ENCODE measurements around the gene PTPRJ. TPM values are rescaled to one million over a fixed set of nuclear protein-coding genes. Genes with fewer than 3 reads are reported as not detected.
A peak's percentile ranks its signal among the peaks of the same experiment; 100 is the strongest.

The PTPRJ gene
- polyA plus RNA-seq, 3 donors from 2014 or later = 10.0 to 19.0 (median 18.0) TPM

GRCh38 chr11:48047616-48048015, 67.3 kb downstream of the PTPRJ start:
- H3K4me3 Mint-ChIP-seq = no peak overlapping the region
- no peak for DNase-seq
- no peaks in the 10 kb centered on the region for H3K9me3 Mint-ChIP-seq
- H3K27ac Mint-ChIP-seq = peak overlapping the region in 3 of 6 donors; percentile 45 to 70 (median 56)
- peaks cover 84 to 87% of the 10 kb centered on the region in 2 donors for H3K4me1 Mint-ChIP-seq
- H3K27me3 Mint-ChIP-seq (ENCODE audit: low read depth in 3 of 3) = peaks cover 0 to 6% (median 4%) of the 10 kb centered on the region in 3 donors
- H3K36me3 Mint-ChIP-seq = peaks cover 0 to 3% (median 0%) of the 10 kb centered on the region in 3 donors

- peaks cover 78% of the 10 kb centered on the region in 2 donors for H3K4me1 Mint-ChIP-seq
- H3K9me3 Mint-ChIP-seq = no peaks in the 10 kb centered on the region
- H3K36me3 Mint-ChIP-seq = peaks cover 0 to 3% (median 0%) of the 10 kb centered on the region in 3 donors
- no peak for DNase-seq
- H3K27me3 Mint-ChIP-seq (ENCODE audit: low read depth in 3 of 3) = peaks cover 0 to 6% (median 3%) of the 10 kb centered on the region in 3 donors
- peak overlapping the region in 2 of 5 donors; percentile 21 to 24 for H3K4me3 Mint-ChIP-seq
- H3K27ac Mint-ChIP-seq = peak overlapping the region in 5 of 6 donors; percentile 35 to 84 (median 69)
These were observed 68.7 kb downstream of the PTPRJ start for GRCh38 chr11:48049036-48049435.

DNA sequence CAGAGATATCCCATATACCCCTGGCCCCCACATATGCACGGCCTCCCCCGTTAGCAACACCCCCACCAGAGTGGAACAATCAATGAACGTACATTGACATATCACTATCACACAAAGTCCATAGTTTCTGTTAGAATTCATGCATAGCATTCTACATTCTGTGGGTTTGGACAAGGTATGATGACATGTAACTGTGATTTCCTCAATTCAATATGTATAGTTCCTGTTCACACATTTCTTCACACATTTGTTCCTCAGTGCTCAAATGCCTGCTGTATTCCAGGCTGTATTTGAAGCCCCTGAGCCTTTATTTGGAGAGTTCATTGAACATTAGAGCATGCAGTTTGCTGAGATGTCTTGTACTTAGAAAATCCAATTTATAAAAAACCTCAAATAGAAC, 69.9 kb downstream of the PTPRJ start:
- Mint-ChIP-seq H3K36me3 (peaks cover 0 to 3% (median 0%) of the 10 kb centered on the region in 3 donors), H3K27me3 (ENCODE audit: low read depth in 3 of 3) (peaks cover 0 to 6% (median 2%) of the 10 kb centered on the region in 3 donors), H3K4me3 (peak overlapping the region; percentile 42 to 60 (median 57)), H3K27ac (peak overlapping the region; percentile 73 to 86 (median 80)), H3K9me3 (no peaks in the 10 kb centered on the region), H3K4me1 (peaks cover 78% of the 10 kb centered on the region in 2 donors)
- DNase-seq = peak in 2 of 3 donors; percentile 24 to 30

DNA sequence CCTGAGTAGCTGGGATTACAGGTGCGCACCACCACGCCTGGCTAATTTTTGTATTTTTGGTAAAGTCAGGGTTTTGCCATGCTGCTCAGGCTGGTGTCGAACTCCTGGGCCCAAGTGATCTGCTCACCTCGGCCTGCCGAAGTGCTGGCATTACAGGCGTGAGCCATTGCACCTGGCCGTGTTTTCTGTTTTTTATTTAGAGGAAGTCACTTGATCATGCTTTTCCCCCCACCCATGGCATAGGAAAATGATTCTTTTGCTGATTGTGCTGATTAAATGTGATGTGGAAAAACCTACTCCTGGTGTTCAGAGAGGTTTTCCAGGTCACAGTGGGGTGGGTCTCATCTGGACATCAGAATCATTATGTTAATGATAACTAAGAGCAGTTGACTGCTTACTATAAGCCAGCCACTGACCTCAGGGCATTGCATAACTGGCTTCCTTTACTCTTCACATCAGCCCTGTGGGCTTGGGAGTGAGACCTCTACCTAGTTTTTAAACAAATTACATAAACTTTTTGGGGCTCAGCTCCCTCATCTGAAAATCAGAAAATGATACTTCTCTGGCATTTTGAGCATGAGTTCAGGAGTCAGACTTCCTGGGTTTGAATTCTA, 71.0 kb downstream of the PTPRJ start:
- Mint-ChIP-seq H3K36me3 (peaks cover 0 to 3% (median 0%) of the 10 kb centered on the region in 3 donors), H3K27me3 (ENCODE audit: low read depth in 3 of 3) (peaks cover 3 to 10% (median 4%) of the 10 kb centered on the region in 3 donors), H3K4me3 (peak overlapping the region; percentile 12 to 70 (median 59)), H3K4me1 (peaks cover 78 to 79% of the 10 kb centered on the region in 2 donors), H3K9me3 (no peaks in the 10 kb centered on the region), H3K27ac (peak overlapping the region; percentile 65 to 89 (median 86))
- no peak for DNase-seq

GRCh38 chr11:48052183-48053044, 72.1 kb downstream of the PTPRJ start:
- Mint-ChIP-seq H3K27ac (peak overlapping the region; percentile 65 to 89 (median 86)), H3K4me3 (peak overlapping the region in 1 of 5 donors; percentile 2), H3K4me1 (peaks cover 85 to 86% of the 10 kb centered on the region in 2 donors), H3K27me3 (ENCODE audit: low read depth in 3 of 3) (peaks cover 3 to 10% (median 4%) of the 10 kb centered on the region in 3 donors), H3K9me3 (no peaks in the 10 kb centered on the region), H3K36me3 (peaks cover 0 to 3% (median 0%) of the 10 kb centered on the region in 3 donors)
- no peak for DNase-seq

- Mint-ChIP-seq H3K9me3 (no peaks in the 10 kb centered on the region), H3K4me3 (peak overlapping the region; percentile 59 to 88 (median 83)), H3K27me3 (ENCODE audit: low read depth in 3 of 3) (peaks cover 3 to 10% (median 6%) of the 10 kb centered on the region in 3 donors), H3K27ac (peak overlapping the region in 5 of 6 donors; percentile 85 to 93 (median 88)), H3K36me3 (peaks cover 0 to 4% (median 0%) of the 10 kb centered on the region in 3 donors), H3K4me1 (peaks cover 91 to 93% of the 10 kb centered on the region in 2 donors)
- no peak for DNase-seq
These were observed 74.6 kb downstream of the PTPRJ start for GRCh38 chr11:48054994-48055291.

DNA sequence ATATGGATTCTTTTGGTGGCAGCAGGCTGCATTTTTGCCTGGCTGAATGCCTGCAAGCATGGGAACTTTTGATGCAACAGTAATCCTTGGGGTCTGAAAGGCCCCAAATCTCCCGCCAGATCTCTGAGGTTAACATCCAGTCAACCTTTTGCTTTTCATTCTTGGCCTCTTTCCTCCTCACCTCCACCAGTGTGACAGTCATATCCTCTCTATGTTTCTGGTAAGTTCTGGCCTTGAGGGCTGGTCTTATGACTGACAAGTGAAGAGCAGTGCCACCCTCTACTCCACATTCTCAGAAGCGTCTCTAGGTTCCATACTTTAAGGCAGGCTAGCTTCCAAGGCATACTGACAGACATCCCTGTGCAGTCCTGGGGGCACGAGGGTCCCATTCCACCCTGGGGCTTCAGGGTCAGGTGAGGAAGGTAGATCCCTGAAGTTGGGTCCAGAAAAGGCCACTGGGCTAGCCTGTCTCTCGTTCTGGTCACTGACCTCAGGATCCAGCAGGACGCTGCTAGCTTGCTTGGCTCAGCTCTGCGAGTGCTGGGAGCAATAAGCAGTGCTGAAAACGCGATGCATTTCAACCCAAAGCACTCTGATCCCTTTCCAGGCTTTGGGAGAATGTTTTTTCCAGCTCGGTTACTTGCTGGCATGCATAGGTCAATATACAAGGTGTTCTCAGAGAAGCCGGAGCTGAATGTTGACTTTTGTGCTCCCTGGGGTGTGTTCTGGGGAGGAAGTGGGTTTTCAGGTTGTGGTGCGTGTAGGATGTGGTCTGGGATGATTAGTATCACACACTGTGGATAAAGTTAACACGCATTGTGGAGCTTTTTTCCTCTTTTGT, 75.2 kb downstream of the PTPRJ start:
- no peaks in the 10 kb centered on the region for H3K9me3 Mint-ChIP-seq
- peak overlapping the region; percentile 59 to 88 (median 83) for H3K4me3 Mint-ChIP-seq
- H3K36me3 Mint-ChIP-seq = peaks cover 0 to 4% (median 0%) of the 10 kb centered on the region in 3 donors
- peaks cover 91 to 93% of the 10 kb centered on the region in 2 donors for H3K4me1 Mint-ChIP-seq
- peak; percentile 67 to 69 (median 68) for DNase-seq
- H3K27ac Mint-ChIP-seq = peak overlapping the region; percentile 84 to 93 (median 92)
- peaks cover 3 to 10% (median 6%) of the 10 kb centered on the region in 3 donors for H3K27me3 Mint-ChIP-seq (ENCODE audit: low read depth in 3 of 3)

- Mint-ChIP-seq H3K9me3 (no peaks in the 10 kb centered on the region), H3K27me3 (ENCODE audit: low read depth in 3 of 3) (peaks cover 3 to 10% (median 6%) of the 10 kb centered on the region in 3 donors), H3K27ac (peak overlapping the region; percentile 84 to 93 (median 92)), H3K4me1 (peaks cover 91 to 93% of the 10 kb centered on the region in 2 donors), H3K4me3 (peak overlapping the region; percentile 64 to 88 (median 83)), H3K36me3 (peaks cover 0 to 4% (median 0%) of the 10 kb centered on the region in 3 donors)
- no peak for DNase-seq
These were observed 76.2 kb downstream of the PTPRJ start for GRCh38 chr11:48056325-48057183.

GRCh38 chr11:48058064-48058463, 77.7 kb downstream of the PTPRJ start:
- Mint-ChIP-seq H3K9me3 (no peaks in the 10 kb centered on the region), H3K4me3 (peak overlapping the region; percentile 48 to 88 (median 70)), H3K27me3 (ENCODE audit: low read depth in 3 of 3) (peaks cover 3 to 8% (median 6%) of the 10 kb centered on the region in 3 donors), H3K27ac (peak overlapping the region; percentile 84 to 93 (median 92)), H3K36me3 (peaks cover 0 to 4% (median 0%) of the 10 kb centered on the region in 3 donors), H3K4me1 (peaks cover 85 to 86% of the 10 kb centered on the region in 2 donors)
- DNase-seq = no peak

DNA sequence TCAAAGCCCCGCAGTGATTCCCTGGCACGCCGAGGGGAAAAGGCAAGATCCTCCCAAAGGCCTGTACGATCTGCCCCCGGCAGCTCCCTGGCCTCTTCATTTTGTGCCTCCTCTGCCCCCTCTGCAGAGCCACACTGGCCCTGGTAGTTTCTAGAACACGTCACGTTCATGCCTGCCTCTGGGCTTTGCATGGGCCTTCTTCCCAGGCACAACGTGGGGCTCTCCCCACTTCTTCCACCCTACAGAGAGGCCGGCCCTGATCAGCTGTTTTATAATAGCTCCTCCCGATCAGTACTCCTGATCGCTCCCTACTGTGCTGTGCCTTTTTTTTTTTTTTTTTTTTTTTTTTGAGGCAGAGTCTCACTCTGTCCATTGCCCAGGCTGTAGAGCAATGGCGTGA, 78.4 kb downstream of the PTPRJ start:
- H3K36me3 Mint-ChIP-seq = peaks cover 0 to 4% (median 0%) of the 10 kb centered on the region in 3 donors
- H3K9me3 Mint-ChIP-seq = no peaks in the 10 kb centered on the region
- peaks cover 89 to 90% of the 10 kb centered on the region in 2 donors for H3K4me1 Mint-ChIP-seq
- H3K27ac Mint-ChIP-seq = peak overlapping the region; percentile 84 to 93 (median 92)
- no peak for DNase-seq
- H3K27me3 Mint-ChIP-seq (ENCODE audit: low read depth in 3 of 3) = peaks cover 3 to 8% (median 6%) of the 10 kb centered on the region in 3 donors
- H3K4me3 Mint-ChIP-seq = peak overlapping the region; percentile 48 to 88 (median 70)

GRCh38 chr11:48062649-48063048, 82.3 kb downstream of the PTPRJ start:
- no peak for DNase-seq
- Mint-ChIP-seq H3K27me3 (ENCODE audit: low read depth in 3 of 3) (peaks cover 0 to 2% (median 0%) of the 10 kb centered on the region in 3 donors), H3K9me3 (no peaks in the 10 kb centered on the region), H3K4me3 (no peak overlapping the region), H3K27ac (peak overlapping the region in 5 of 6 donors; percentile 7 to 51 (median 29)), H3K4me1 (peaks cover 66 to 75% of the 10 kb centered on the region in 2 donors), H3K36me3 (peaks cover 0 to 4% (median 4%) of the 10 kb centered on the region in 3 donors)

GRCh38 chr11:48063424-48063978, 83.1 kb downstream of the PTPRJ start:
- Mint-ChIP-seq H3K27me3 (ENCODE audit: low read depth in 3 of 3) (peaks cover 0 to 2% (median 0%) of the 10 kb centered on the region in 3 donors), H3K4me3 (no peak overlapping the region), H3K27ac (peak overlapping the region in 5 of 6 donors; percentile 4 to 83 (median 42))

More at GRCh38 chr11:48063424-48063978, 83.1 kb downstream of the PTPRJ start:
- DNase-seq = no peak
- peaks cover 0 to 5% (median 4%) of the 10 kb centered on the region in 3 donors for H3K36me3 Mint-ChIP-seq
- H3K9me3 Mint-ChIP-seq = no peaks in the 10 kb centered on the region
- peaks cover 59 to 75% of the 10 kb centered on the region in 2 donors for H3K4me1 Mint-ChIP-seq

All from immature natural killer cell (primary cell).